ENCODE measurements around the gene ALG9. TPM values are rescaled to one million over a fixed set of nuclear protein-coding genes. Genes with fewer than 3 reads are reported as not detected.

Gene ALG9
- total and polyA plus RNA-seq, 3 experiments from 2014 or later: 16.7 to 38.0 (median 37.4) TPM

GRCh38 chr11:111748035-111748804 is 123.2 kb downstream of the ALG9 start:
- Histone ChIP-seq H3K9me3 (ENCODE audit: low read length) (no peaks in the 10 kb centered on the region), H3K4me1 (ENCODE audit: insufficient read depth, low read length) (no peaks in the 10 kb centered on the region), H3K27ac (ENCODE audit: low read depth, low read length) (no peak overlapping the region), H3K36me3 (ENCODE audit: insufficient read depth, low read length) (peaks cover 36% of the 10 kb centered on the region), H3K4me3 (ENCODE audit: low read length) (no peak overlapping the region), H3K27me3 (ENCODE audit: insufficient read depth, low read length, poor library complexity, severe bottlenecking) (no peaks in the 10 kb centered on the region)
- peaks cover 23 to 92% (median 29%) of the 10 kb centered on the region in 3 donors for H3K36me3 Mint-ChIP-seq
- H3K27ac Mint-ChIP-seq: peak overlapping the region in 4 of 8 donors; percentile 16 to 66 (median 31)
- no peak overlapping the region for H3K4me3 Mint-ChIP-seq
- ChIA-PET CTCF (interaction anchor here (1.4 kb wide), 1 partner anchor 8 kb away, joined by 6 read pairs; no protein-coding TSS in a partner anchor), POLR2A (interaction anchor here (0.8 kb wide), 1 partner anchor 18 kb away, joined by 3 read pairs; the partner anchor contains the start of gene PPP2R1B)
- H3K9me3 Mint-ChIP-seq: no peaks in the 10 kb centered on the region
- H3K27me3 Mint-ChIP-seq: no peaks in the 10 kb centered on the region
- H3K4me1 Mint-ChIP-seq: peaks cover 2 to 9% (median 3%) of the 10 kb centered on the region in 3 donors
- no peak for DNase-seq

- no peaks in the 10 kb centered on the region for H3K27me3 ChIP-seq (ENCODE audit: insufficient read depth, low read length, poor library complexity, severe bottlenecking)
- Mint-ChIP-seq H3K4me1 (peaks cover 2 to 9% (median 9%) of the 10 kb centered on the region in 3 donors), H3K9me3 (no peaks in the 10 kb centered on the region), H3K27ac (no peak overlapping the region), H3K4me3 (no peak overlapping the region), H3K36me3 (peaks cover 27 to 91% (median 35%) of the 10 kb centered on the region in 3 donors), H3K27me3 (no peaks in the 10 kb centered on the region)
- DNase-seq: no peak
- ChIA-PET POLR2A (no interaction called here), CTCF (interaction anchor here (1.5 kb wide), 1 partner anchor 96 kb away, joined by 3 read pairs; no protein-coding TSS in a partner anchor)
- H3K4me1 ChIP-seq (ENCODE audit: insufficient read depth, low read length): no peaks in the 10 kb centered on the region
- no peak overlapping the region for H3K27ac ChIP-seq (ENCODE audit: low read depth, low read length)
- peaks cover 42% of the 10 kb centered on the region for H3K36me3 ChIP-seq (ENCODE audit: insufficient read depth, low read length)
- H3K4me3 ChIP-seq (ENCODE audit: low read length): no peak overlapping the region
- H3K9me3 ChIP-seq (ENCODE audit: low read length): no peaks in the 10 kb centered on the region
Measured at GRCh38 chr11:111745719-111746504, 125.5 kb downstream of the ALG9 start.

DNA sequence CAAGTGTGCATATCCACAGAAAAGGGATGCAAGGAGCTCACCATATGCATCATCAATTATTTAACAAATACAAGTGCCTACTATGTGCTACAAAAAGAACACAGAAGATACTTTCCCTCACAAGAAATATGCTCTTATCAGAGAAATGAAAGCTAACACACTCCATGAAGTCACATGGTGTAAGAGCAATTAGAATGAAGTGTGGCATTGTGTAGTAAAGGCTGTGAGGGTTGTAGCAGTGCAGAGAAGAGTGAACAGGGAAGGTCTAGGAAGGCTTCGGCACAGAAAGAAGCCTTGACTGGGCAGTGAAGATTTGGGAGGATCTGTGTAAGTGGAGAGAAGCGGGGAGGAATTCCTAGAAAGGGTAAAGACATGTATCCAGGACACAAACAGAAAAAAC is 127.7 kb downstream of the ALG9 start:
- H3K27me3 ChIP-seq (ENCODE audit: insufficient read depth, low read length, poor library complexity, severe bottlenecking): no peaks in the 10 kb centered on the region
- no peak overlapping the region for H3K27ac ChIP-seq (ENCODE audit: low read depth, low read length)
- peaks cover 44% of the 10 kb centered on the region for H3K36me3 ChIP-seq (ENCODE audit: insufficient read depth, low read length)
- peaks cover 27 to 91% (median 38%) of the 10 kb centered on the region in 3 donors for H3K36me3 Mint-ChIP-seq
- no peak overlapping the region for H3K4me3 Mint-ChIP-seq
- H3K27me3 Mint-ChIP-seq: no peaks in the 10 kb centered on the region
- no peaks in the 10 kb centered on the region for H3K9me3 Mint-ChIP-seq
- no peak overlapping the region for H3K4me3 ChIP-seq (ENCODE audit: low read length)
- no peak for DNase-seq
- ChIA-PET CTCF (no interaction called here), POLR2A (no interaction called here)
- peaks cover 2 to 13% (median 9%) of the 10 kb centered on the region in 3 donors for H3K4me1 Mint-ChIP-seq
- no peaks in the 10 kb centered on the region for H3K4me1 ChIP-seq (ENCODE audit: insufficient read depth, low read length)
- H3K9me3 ChIP-seq (ENCODE audit: low read length): no peaks in the 10 kb centered on the region
- H3K27ac Mint-ChIP-seq: peak overlapping the region in 1 of 8 donors; percentile 9

GRCh38 chr11:111741751-111742150 is 129.6 kb downstream of the ALG9 start:
- Mint-ChIP-seq H3K36me3 (peaks cover 16 to 87% (median 36%) of the 10 kb centered on the region in 3 donors), H3K4me3 (no peak overlapping the region), H3K27ac (peak overlapping the region in 1 of 8 donors; percentile 2), H3K27me3 (no peaks in the 10 kb centered on the region), H3K4me1 (peaks cover 0 to 11% (median under 1%) of the 10 kb centered on the region in 3 donors), H3K9me3 (no peaks in the 10 kb centered on the region)
- no peak overlapping the region for H3K27ac ChIP-seq (ENCODE audit: low read depth, low read length)
- no peaks in the 10 kb centered on the region for H3K4me1 ChIP-seq (ENCODE audit: insufficient read depth, low read length)
- DNase-seq: no peak
- no peaks in the 10 kb centered on the region for H3K9me3 ChIP-seq (ENCODE audit: low read length)
- H3K27me3 ChIP-seq (ENCODE audit: insufficient read depth, low read length, poor library complexity, severe bottlenecking): no peaks in the 10 kb centered on the region
- peaks cover 36% of the 10 kb centered on the region for H3K36me3 ChIP-seq (ENCODE audit: insufficient read depth, low read length)
- ChIA-PET POLR2A (no interaction called here), CTCF (no interaction called here)
- no peak overlapping the region for H3K4me3 ChIP-seq (ENCODE audit: low read length)

DNA sequence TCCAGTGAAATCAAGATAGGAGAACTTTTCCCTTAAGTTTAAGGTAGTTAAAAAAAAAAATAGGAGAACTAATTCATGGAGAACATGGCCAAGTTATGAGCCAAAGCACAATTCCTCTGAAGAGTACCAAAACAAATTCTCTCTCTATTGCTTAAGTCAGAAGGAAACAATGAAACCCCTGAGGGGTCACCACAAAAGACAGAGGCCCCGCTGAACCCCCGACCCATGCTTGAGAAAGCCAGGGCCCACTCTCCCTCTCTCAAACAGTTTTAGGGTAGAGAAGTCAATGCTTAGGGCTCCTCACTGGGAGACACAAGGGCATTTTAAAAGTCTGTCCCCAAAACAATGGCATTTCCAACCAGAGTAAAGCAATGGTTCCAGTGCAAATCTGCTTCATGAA is 132.1 kb downstream of the ALG9 start:
- no peak overlapping the region for H3K4me3 ChIP-seq (ENCODE audit: low read length)
- Mint-ChIP-seq H3K36me3 (peaks cover 4 to 79% (median 23%) of the 10 kb centered on the region in 3 donors), H3K27me3 (no peaks in the 10 kb centered on the region), H3K4me3 (no peak overlapping the region), H3K9me3 (no peaks in the 10 kb centered on the region), H3K4me1 (peaks cover 0 to 15% (median 0%) of the 10 kb centered on the region in 3 donors), H3K27ac (peak overlapping the region in 1 of 8 donors; percentile 14)
- H3K27me3 ChIP-seq (ENCODE audit: insufficient read depth, low read length, poor library complexity, severe bottlenecking): no peaks in the 10 kb centered on the region
- H3K36me3 ChIP-seq (ENCODE audit: insufficient read depth, low read length): peaks cover 27% of the 10 kb centered on the region
- no peaks in the 10 kb centered on the region for H3K4me1 ChIP-seq (ENCODE audit: insufficient read depth, low read length)
- no peak overlapping the region for H3K27ac ChIP-seq (ENCODE audit: low read depth, low read length)
- CTCF ChIA-PET: no interaction called here
- POLR2A ChIA-PET: no interaction called here
- no peaks in the 10 kb centered on the region for H3K9me3 ChIP-seq (ENCODE audit: low read length)
- no peak for DNase-seq

GRCh38 chr11:111737444-111738210 is 133.8 kb downstream of the ALG9 start:
- ChIA-PET POLR2A (no interaction called here), CTCF (no interaction called here)

GRCh38 chr11:111736621-111737443 is 134.5 kb downstream of the ALG9 start:
- H3K4me1 Mint-ChIP-seq: peaks cover 0 to 14% (median 0%) of the 10 kb centered on the region in 3 donors
- DNase-seq: no peak
- no peak overlapping the region for H3K4me3 Mint-ChIP-seq
- H3K27ac Mint-ChIP-seq: peak overlapping the region in 2 of 8 donors; percentile 26 to 66
- Histone ChIP-seq H3K36me3 (ENCODE audit: insufficient read depth, low read length) (peaks cover 11% of the 10 kb centered on the region), H3K27ac (ENCODE audit: low read depth, low read length) (no peak overlapping the region), H3K4me1 (ENCODE audit: insufficient read depth, low read length) (no peaks in the 10 kb centered on the region), H3K27me3 (ENCODE audit: insufficient read depth, low read length, poor library complexity, severe bottlenecking) (no peaks in the 10 kb centered on the region), H3K9me3 (ENCODE audit: low read length) (no peaks in the 10 kb centered on the region), H3K4me3 (ENCODE audit: low read length) (no peak overlapping the region)
- CTCF ChIA-PET: no interaction called here
- no peaks in the 10 kb centered on the region for H3K27me3 Mint-ChIP-seq
- peaks cover 4 to 57% (median 20%) of the 10 kb centered on the region in 3 donors for H3K36me3 Mint-ChIP-seq
- H3K9me3 Mint-ChIP-seq: no peaks in the 10 kb centered on the region
- POLR2A ChIA-PET: no interaction called here

More at GRCh38 chr11:111737444-111738210, 133.8 kb downstream of the ALG9 start:
- Mint-ChIP-seq H3K27ac (peak overlapping the region in 2 of 8 donors; percentile 42 to 66), H3K36me3 (peaks cover 4 to 62% (median 20%) of the 10 kb centered on the region in 3 donors), H3K27me3 (no peaks in the 10 kb centered on the region), H3K9me3 (no peaks in the 10 kb centered on the region), H3K4me3 (no peak overlapping the region), H3K4me1 (peaks cover 0 to 15% (median 0%) of the 10 kb centered on the region in 3 donors)
- Histone ChIP-seq H3K9me3 (ENCODE audit: low read length) (no peaks in the 10 kb centered on the region), H3K27ac (ENCODE audit: low read depth, low read length) (no peak overlapping the region), H3K4me3 (ENCODE audit: low read length) (no peak overlapping the region), H3K4me1 (ENCODE audit: insufficient read depth, low read length) (no peaks in the 10 kb centered on the region), H3K27me3 (ENCODE audit: insufficient read depth, low read length, poor library complexity, severe bottlenecking) (no peaks in the 10 kb centered on the region), H3K36me3 (ENCODE audit: insufficient read depth, low read length) (peaks cover 14% of the 10 kb centered on the region)
- no peak for DNase-seq
